Hepatocyte (in vitro differentiated cells): ENCODE results near the gene HOPX. TPM values are rescaled to one million over a fixed set of nuclear protein-coding genes. Genes with fewer than 3 reads are reported as not detected.

Experiments used
- DNase-seq: peaks from one replicate; pipeline ENCODE4 v3.0.0-alpha.2; 2016; ENCODE audit warnings: low spot score
- H2AFZ ChIP-seq: fragments of 200-600 bp; sonication (generic); 2 replicates; pipeline ENCODE4 v1.6.0; 2016; ENCODE audit warnings: antibody characterized with exemption, mild to moderate bottlenecking
- H3K27ac ChIP-seq: fragments of 200-600 bp; sonication (generic); 2 replicates; pipeline ENCODE4 v1.5.1; 2016; ENCODE audit warnings: mild to moderate bottlenecking
- H3K27me3 ChIP-seq: fragments of 200-600 bp; sonication (generic); 2 replicates; pipeline ENCODE4 v1.6.1; 2016
- H3K36me3 ChIP-seq: fragments of 200-600 bp; sonication (generic); replicated peaks from 2 replicates; pipeline ENCODE4 v1.5.1; 2016; ENCODE audit warnings: low read depth; ENCODE audit not compliant: insufficient read depth
- H3K4me1 ChIP-seq: fragments of 200-600 bp; sonication (generic); 2 replicates; pipeline ENCODE4 v1.5.1; 2016; ENCODE audit warnings: mild to moderate bottlenecking, moderate library complexity; ENCODE audit not compliant: insufficient read depth
- H3K4me2 ChIP-seq: fragments of 200-600 bp; sonication (generic); 2 replicates; pipeline ENCODE4 v1.6.0; 2016
- H3K4me3 ChIP-seq: fragments of 200-600 bp; sonication (generic); 2 replicates; pipeline ENCODE4 v1.5.1; 2016; ENCODE audit warnings: mild to moderate bottlenecking
- H3K79me2 ChIP-seq: fragments of 200-600 bp; sonication (generic); 2 replicates; pipeline ENCODE4 v1.6.0; 2017; ENCODE audit warnings: mild to moderate bottlenecking
- H3K9me2 ChIP-seq: fragments of 200-600 bp; sonication (generic); replicated peaks from 2 replicates; pipeline ENCODE4 v1.6.0; 2017; ENCODE audit warnings: mild to moderate bottlenecking; ENCODE audit not compliant: insufficient read depth
- H3K9me3 ChIP-seq: fragments of 200-600 bp; sonication (generic); 2 replicates; pipeline ENCODE4 v1.5.1; 2016; ENCODE audit warnings: low read depth, mild to moderate bottlenecking
- H4K20me1 ChIP-seq: fragments of 200-600 bp; sonication (generic); 2 replicates; pipeline ENCODE4 v1.6.0; 2016; ENCODE audit warnings: mild to moderate bottlenecking; ENCODE audit not compliant: insufficient read depth, poor library complexity, severe bottlenecking
- EZH2 ChIP-seq: fragments of 200-600 bp; sonication (generic); IDR thresholded peaks from 2 replicates; pipeline ENCODE4 v1.6.1; 2016; ENCODE audit warnings: antibody characterized with exemption, mild to moderate bottlenecking, borderline replicate concordance
- EZH2phosphoT487 ChIP-seq: fragments of 200-600 bp; sonication (generic); IDR thresholded peaks from one replicate; pipeline ENCODE4 v1.6.1; 2018; ENCODE audit warnings: antibody characterized with exemption, mild to moderate bottlenecking, low read depth, moderate library complexity; ENCODE audit not compliant: unreplicated experiment, severe bottlenecking
- WGBS: methylation state at CpG from one replicate; pipeline ENCODE4 v1.1.6; 2016; ENCODE audit warnings: low lambda C conversion rate; ENCODE audit errors: missing lambda C conversion rate; 5-methylcytosine and 5-hydroxymethylcytosine counted together
- polyA plus RNA-seq: library from polyadenylated mRNA; unstranded; fragments of >200 nt; fragmentation: Nextera tagmentation; extraction: Ambion mirVana; gene quantifications from 2 replicates; pipeline ENCODE4 v1.2.1, GENCODE V29; 2016
- total RNA-seq: library from RNA; depleted of rRNA; stranded (reverse); fragments of >200 nt; gene quantifications from 2 replicates; pipeline ENCODE4 v1.2.3, GENCODE V29; 2014
- TF ChIP-seq, protein P1 (sequence below): fragments of 200-600 bp; sonication (generic); IDR thresholded peaks from 2 replicates; pipeline ENCODE4 v1.5.1; 2016; ENCODE audit warnings: antibody characterized with exemption, mild to moderate bottlenecking; ENCODE audit not compliant: poor library complexity

Gene HOPX
- total and polyA plus RNA-seq, 2 experiments from 2014 or later: 11.7 to 17.7 TPM

DNA sequence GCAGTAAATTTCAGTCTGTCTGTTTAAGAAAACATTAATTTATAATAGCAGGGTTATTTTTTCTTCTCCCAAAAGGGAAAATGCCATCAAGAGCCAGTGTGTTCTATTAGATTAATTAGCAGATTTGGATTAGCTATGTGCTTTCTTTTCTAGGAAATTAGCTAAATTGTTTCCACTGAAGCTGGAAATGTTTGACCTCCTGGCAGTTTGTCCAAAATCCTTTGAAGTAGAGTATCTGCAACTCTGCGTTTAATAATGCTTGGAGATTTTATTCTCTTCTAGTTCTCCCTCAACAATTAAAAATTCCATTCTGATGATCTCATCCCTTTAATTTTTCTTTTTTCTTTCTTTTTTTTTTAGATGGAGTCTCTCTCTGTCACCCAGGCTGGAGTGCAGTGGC lies 27.1 kb upstream of the HOPX start:
- TF ChIP-seq EZH2phosphoT487: no peak
- TF ChIP-seq, protein P1, sequence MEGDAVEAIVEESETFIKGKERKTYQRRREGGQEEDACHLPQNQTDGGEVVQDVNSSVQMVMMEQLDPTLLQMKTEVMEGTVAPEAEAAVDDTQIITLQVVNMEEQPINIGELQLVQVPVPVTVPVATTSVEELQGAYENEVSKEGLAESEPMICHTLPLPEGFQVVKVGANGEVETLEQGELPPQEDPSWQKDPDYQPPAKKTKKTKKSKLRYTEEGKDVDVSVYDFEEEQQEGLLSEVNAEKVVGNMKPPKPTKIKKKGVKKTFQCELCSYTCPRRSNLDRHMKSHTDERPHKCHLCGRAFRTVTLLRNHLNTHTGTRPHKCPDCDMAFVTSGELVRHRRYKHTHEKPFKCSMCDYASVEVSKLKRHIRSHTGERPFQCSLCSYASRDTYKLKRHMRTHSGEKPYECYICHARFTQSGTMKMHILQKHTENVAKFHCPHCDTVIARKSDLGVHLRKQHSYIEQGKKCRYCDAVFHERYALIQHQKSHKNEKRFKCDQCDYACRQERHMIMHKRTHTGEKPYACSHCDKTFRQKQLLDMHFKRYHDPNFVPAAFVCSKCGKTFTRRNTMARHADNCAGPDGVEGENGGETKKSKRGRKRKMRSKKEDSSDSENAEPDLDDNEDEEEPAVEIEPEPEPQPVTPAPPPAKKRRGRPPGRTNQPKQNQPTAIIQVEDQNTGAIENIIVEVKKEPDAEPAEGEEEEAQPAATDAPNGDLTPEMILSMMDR: no peak
- TF ChIP-seq EZH2: no peak
- H3K36me3 ChIP-seq: no peaks in the 10 kb centered on the region
- H3K4me1 ChIP-seq: peaks cover 7% of the 10 kb centered on the region
- H3K27me3 ChIP-seq: no peaks in the 10 kb centered on the region
- 68% methylated on average over 1 of the region's 1 CpG for WGBS
- no peak overlapping the region for H2AFZ ChIP-seq
- H4K20me1 ChIP-seq: no peaks in the 10 kb centered on the region
- no peak overlapping the region for H3K4me3 ChIP-seq
- H3K9me3 ChIP-seq: no peaks in the 10 kb centered on the region
- no peak overlapping the region for H3K4me2 ChIP-seq
- H3K27ac ChIP-seq: no peak overlapping the region
- H3K9me2 ChIP-seq: no peaks in the 10 kb centered on the region
- no peaks in the 10 kb centered on the region for H3K79me2 ChIP-seq
- no peak for DNase-seq

DNA sequence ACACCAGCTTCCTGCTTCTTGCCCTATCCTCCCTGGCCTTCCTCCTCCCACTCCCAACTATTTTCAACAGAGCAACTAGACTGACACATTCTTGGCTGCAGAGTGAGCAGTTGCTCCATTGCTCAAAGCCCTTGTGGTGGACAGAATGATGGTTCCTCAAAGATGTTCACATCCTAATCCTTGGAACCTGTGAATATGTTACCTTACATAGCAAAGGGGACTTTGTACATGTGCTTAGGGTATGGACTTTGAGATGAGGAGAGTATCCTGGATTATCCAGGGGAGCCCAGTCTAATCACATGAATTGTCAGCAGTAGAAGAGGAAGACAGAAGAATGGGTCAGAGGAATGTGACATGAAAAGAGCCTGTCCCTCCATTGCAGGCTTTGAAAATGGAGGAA lies 24.9 kb upstream of the HOPX start:
- H3K36me3 ChIP-seq: no peaks in the 10 kb centered on the region
- TF ChIP-seq EZH2 (no peak), EZH2phosphoT487 (no peak)
- TF ChIP-seq, protein P1: peak; percentile 7
- H3K9me3 ChIP-seq: no peaks in the 10 kb centered on the region
- H4K20me1 ChIP-seq: no peaks in the 10 kb centered on the region
- H3K27me3 ChIP-seq: no peaks in the 10 kb centered on the region
- no peak overlapping the region for H3K4me2 ChIP-seq
- DNase-seq: no peak
- peaks cover 7% of the 10 kb centered on the region for H3K4me1 ChIP-seq
- H3K9me2 ChIP-seq: no peaks in the 10 kb centered on the region
- peak overlapping the region; percentile 56 for H3K27ac ChIP-seq
- no peak overlapping the region for H3K4me3 ChIP-seq
- peak overlapping the region; percentile 25 for H2AFZ ChIP-seq
- H3K79me2 ChIP-seq: no peaks in the 10 kb centered on the region

DNA sequence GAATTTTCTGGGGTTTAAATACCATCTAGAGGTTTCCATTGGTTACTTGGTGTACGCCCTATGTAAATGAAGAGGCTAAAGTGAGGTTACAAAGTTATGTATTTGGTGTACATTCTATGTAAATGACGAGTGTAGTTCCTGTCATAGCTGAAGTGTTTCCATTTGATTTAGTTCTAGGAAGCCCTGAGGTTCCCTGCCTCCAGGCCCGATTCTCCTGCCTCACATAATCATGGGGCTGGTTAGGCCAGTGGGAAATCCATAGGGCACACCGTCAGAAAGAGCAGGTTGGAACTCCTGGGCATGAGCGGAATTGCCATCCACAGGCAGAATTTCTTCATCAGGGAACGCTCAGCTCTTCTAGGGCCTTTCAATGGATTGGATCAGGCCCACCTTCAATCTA lies 24.2 kb upstream of the HOPX start:
- Histone ChIP-seq H3K4me2 (no peak overlapping the region), H3K4me1 (peaks cover 7% of the 10 kb centered on the region), H3K79me2 (no peaks in the 10 kb centered on the region), H4K20me1 (no peaks in the 10 kb centered on the region), H3K27me3 (no peaks in the 10 kb centered on the region), H3K9me2 (no peaks in the 10 kb centered on the region), H3K4me3 (no peak overlapping the region), H3K36me3 (no peaks in the 10 kb centered on the region), H3K9me3 (no peaks in the 10 kb centered on the region), H2AFZ (no peak overlapping the region), H3K27ac (no peak overlapping the region)
- no peak for TF ChIP-seq EZH2
- TF ChIP-seq EZH2phosphoT487: no peak
- TF ChIP-seq, protein P1: no peak
- no peak for DNase-seq
- 95% methylated on average over 6 of the region's 6 CpGs for WGBS
